ENCODE measurements around the gene PDE1A.
"Not testable (repeated sequence)": the region's sequence is repeated elsewhere in the genome, so short reads cannot be mapped to it uniquely, and the experiment has no call there.

The PDE1A gene

GRCh38 chr2:182358601-182359000 is 68.2 kb downstream of the PDE1A start:
- DNase-seq (ENCODE audit: low read depth), result no peak

GRCh38 chr2:182355815-182356214 is 71.0 kb downstream of the PDE1A start:
- no peak for DNase-seq (ENCODE audit: low read depth)

- no peak for DNase-seq (ENCODE audit: low read depth)
Measured at GRCh38 chr2:182351427-182351826, 75.4 kb downstream of the PDE1A start.

- DNase-seq (ENCODE audit: low read depth), result no peak
Measured at GRCh38 chr2:182349268-182349667, 77.6 kb downstream of the PDE1A start.

- no peak for DNase-seq (ENCODE audit: low read depth)
Measured at GRCh38 chr2:182345384-182345783, 81.5 kb downstream of the PDE1A start.

- DNase-seq (ENCODE audit: low read depth), result no peak
Measured at GRCh38 chr2:182330451-182331305, 96.2 kb downstream of the PDE1A start.

GRCh38 chr2:182324665-182325064 is 102.2 kb downstream of the PDE1A start:
- DNase-seq (ENCODE audit: low read depth), result no peak

- no peak for DNase-seq (ENCODE audit: low read depth)
Measured at GRCh38 chr2:182321096-182321495, 105.7 kb downstream of the PDE1A start.

GRCh38 chr2:182319556-182320505 is 107.0 kb downstream of the PDE1A start:
- no peak for DNase-seq (ENCODE audit: low read depth)

GRCh38 chr2:182318466-182319220 is 108.2 kb downstream of the PDE1A start:
- DNase-seq (ENCODE audit: low read depth), result no peak

GRCh38 chr2:182316950-182317349 is 109.9 kb downstream of the PDE1A start:
- DNase-seq (ENCODE audit: low read depth), result no peak

GRCh38 chr2:182302972-182303371 is 123.9 kb downstream of the PDE1A start:
- no peak for DNase-seq (ENCODE audit: low read depth)

GRCh38 chr2:182302174-182302573 is 124.7 kb downstream of the PDE1A start:
- DNase-seq (ENCODE audit: low read depth), result no peak

GRCh38 chr2:182301093-182301492 is 125.7 kb downstream of the PDE1A start:
- no peak for DNase-seq (ENCODE audit: low read depth)

GRCh38 chr2:182300608-182301007 is 126.2 kb downstream of the PDE1A start:
- no peak for DNase-seq (ENCODE audit: low read depth)

GRCh38 chr2:182299632-182300031 is 127.2 kb downstream of the PDE1A start:
- DNase-seq (ENCODE audit: low read depth), result no peak

GRCh38 chr2:182298456-182298855 is 128.4 kb downstream of the PDE1A start:
- DNase-seq (ENCODE audit: low read depth), result no peak

- no peak for DNase-seq (ENCODE audit: low read depth)
Measured at GRCh38 chr2:182291296-182291695, 135.5 kb downstream of the PDE1A start.

GRCh38 chr2:182283512-182283911 is 143.3 kb downstream of the PDE1A start:
- DNase-seq (ENCODE audit: low read depth), result no peak

GRCh38 chr2:182281276-182281675 is 145.6 kb downstream of the PDE1A start:
- DNase-seq (ENCODE audit: low read depth), result no peak

GRCh38 chr2:182280118-182280517 is 146.7 kb downstream of the PDE1A start:
- DNase-seq (ENCODE audit: low read depth), result no peak

- DNase-seq (ENCODE audit: low read depth), result not testable (repeated sequence)
Measured at GRCh38 chr2:182276662-182277061, 150.2 kb downstream of the PDE1A start.

All from non-pigmented ciliary epithelial cell (primary cell).